T47D (cell line): ENCODE data around the gene PEX11G.

Source experiments
- DNase-seq, 2 experiments: peaks; one replicate each; pipeline versions ENCODE4 v3.0.0 to v3.0.0-alpha.2; 2011 to 2012; ENCODE audit warnings: low read depth in 1 of 2, low spot score in 1 of 2
- JUND ChIP-seq: IDR thresholded peaks from 2 replicates; pipeline ENCODE4 v1.6.1; 2012; ENCODE audit warnings: low read depth
- in situ Hi-C: cut with HindIII; loops from 2 replicates; pipeline ENCODE4 v1.10.0; 2016; ENCODE audit warnings: low sequenced_read_pairs, low pct_unique_long_range_greater_than_20kb

Gene PEX11G

GRCh38 chr19:7478173-7478842 lies 10.5 kb downstream of the PEX11G start:
- in situ Hi-C loops, result no loop called here
- no peak for DNase-seq
- no peak for TF ChIP-seq JUND

- in situ Hi-C loops, result no loop called here
- no peak for TF ChIP-seq JUND
- DNase-seq, result no peak
These were observed 11.1 kb downstream of the PEX11G start for GRCh38 chr19:7477758-7478157.

GRCh38 chr19:7476777-7477494 lies 11.9 kb downstream of the PEX11G start:
- in situ Hi-C loops, result no loop called here
- no peak for TF ChIP-seq JUND
- no peak for DNase-seq

- no peak for DNase-seq
- in situ Hi-C loops, result no loop called here
- no peak for TF ChIP-seq JUND
These were observed 12.6 kb downstream of the PEX11G start for GRCh38 chr19:7476241-7476640.

GRCh38 chr19:7475665-7476064 lies 13.2 kb downstream of the PEX11G start:
- no peak for DNase-seq
- no peak for TF ChIP-seq JUND
- in situ Hi-C loops, result no loop called here

GRCh38 chr19:7471696-7472615 lies 16.9 kb downstream of the PEX11G start:
- in situ Hi-C loops, result no loop called here
- no peak for TF ChIP-seq JUND
- DNase-seq, result no peak

- no peak for TF ChIP-seq JUND
- DNase-seq, result no peak
- in situ Hi-C loops, result no loop called here
These were observed 18.1 kb downstream of the PEX11G start for GRCh38 chr19:7470540-7471305.

GRCh38 chr19:7469669-7470285 lies 19.1 kb downstream of the PEX11G start:
- TF ChIP-seq JUND, result no peak
- in situ Hi-C loops, result no loop called here
- DNase-seq, result no peak

- DNase-seq, result no peak
- in situ Hi-C loops, result no loop called here
- no peak for TF ChIP-seq JUND
These were observed 20.0 kb downstream of the PEX11G start for GRCh38 chr19:7468840-7469239.

- DNase-seq, result no peak
- TF ChIP-seq JUND, result no peak
- in situ Hi-C loops, result no loop called here
These were observed 21.5 kb downstream of the PEX11G start for GRCh38 chr19:7467009-7467989.

GRCh38 chr19:7463575-7463974 lies 25.3 kb downstream of the PEX11G start:
- no peak for TF ChIP-seq JUND
- in situ Hi-C loops, result no loop called here
- no peak for DNase-seq
